Ovary (tissue), 9 donors: ENCODE results near the gene BCAN. TPM values are rescaled to one million over a fixed set of nuclear protein-coding genes. Genes with fewer than 3 reads are reported as not detected.

Experiments
- DNase-seq, 5 donors: peaks; one replicate each; pipeline ENCODE4 v3.0.0-alpha.2; 2019 to 2020
- H3K27ac ChIP-seq, 2 donors: fragments of 200-600 bp; one replicate each; pipeline versions ENCODE4 v1.5.1 to v1.8.0; 2019 to 2022
- H3K27me3 ChIP-seq: fragments of 200-600 bp; one replicate; pipeline ENCODE4 v1.8.0; 2022
- H3K36me3 ChIP-seq: fragments of 200-600 bp; sonication (generic); one replicate; pipeline ENCODE4 v1.5.1; 2019
- H3K4me1 ChIP-seq: one replicate; pipeline ENCODE4 v1.8.1; 2013; ENCODE audit warnings: mild to moderate bottlenecking, moderate library complexity; ENCODE audit not compliant: insufficient read depth
- H3K4me3 ChIP-seq: fragments of 200-600 bp; sonication (generic); one replicate; pipeline ENCODE4 v1.5.1; 2017
- H3K9me3 ChIP-seq, 2 donors: fragments of 200-600 bp in 1 of 2; sonication (generic) in 1 of 2; one replicate each; pipeline versions ENCODE4 v1.5.1 to v1.8.1; 2013 to 2019; ENCODE audit warnings: mild to moderate bottlenecking in 1 of 2, moderate library complexity in 1 of 2
- EP300 ChIP-seq: sonication (generic); formaldehyde crosslinking; IDR thresholded peaks from one replicate; pipeline ENCODE4 v1.6.1; 2017; ENCODE audit warnings: antibody characterized with exemption
- POLR2A ChIP-seq: fragments of 450-650 bp; IDR thresholded peaks from one replicate; pipeline ENCODE4 v1.6.1; 2017; ENCODE audit warnings: antibody characterized with exemption, mild to moderate bottlenecking, moderate library complexity
- WGBS, 3 donors: extraction: QIAGEN DNeasy Blood & Tissue Kit in 1 of 3; methylation state at CpG; one replicate each; pipeline versions ENCODE4 v1.1.5 to v1.1.7; 2013 to 2017; 5-methylcytosine and 5-hydroxymethylcytosine counted together
- intact Hi-C, 4 donors: fragments of 100-400 bp; cut with DNase I; formaldehyde crosslinking; loops; one replicate each; pipeline versions ENCODE4 v1.11.0 to v1.15.1; 2022 to 2023
- polyA plus RNA-seq, 2 donors: library from polyadenylated mRNA; stranded (reverse); fragments of 200-250 nt in 1 of 2; fragments of 350-450 nt in 1 of 2; fragmentation: Illumina TruSeq in 1 of 2; extraction: RNeasy Lipid Tissue Mini Kit (QIAGEN cat#74804) in 1 of 2; gene quantifications; one replicate each; pipeline ENCODE4 v1.2.3, GENCODE V29; 2013 to 2014
- total RNA-seq, 7 donors: library from RNA; depleted of rRNA in 2 of 7; stranded (reverse); fragments of >200 nt in 2 of 7; fragmentation: NEBNext Ultra II Directional in 3 of 7; extraction: Animal tissue kit (Norgen Biotek cat#: 25700) in 3 of 7; gene quantifications; one replicate each; pipeline versions ENCODE4 v1.1.0 to v1.2.4, GENCODE V29; 2016 to 2023
- TF ChIP-seq, protein P1 (sequence below), 3 donors: fragments of 450-650 bp in 2 of 3; fragments of 200-600 bp in 1 of 3; IDR thresholded peaks; one replicate each; pipeline versions ENCODE4 v1.5.1 to v1.8.0; 2016 to 2022; ENCODE audit warnings: antibody characterized with exemption in 3 of 3, mild to moderate bottlenecking in 1 of 3
- donor health status: DM: no; HTN: no; CAD: no; lungs with moderate emphysema.
- donor health status: DM: no; HTN: no; CAD: no.
- donor health status: Bipolar disorder and iron deficiency.
- donor health status: DM: yes; HTN: yes; CAD: no.
- donor health status: DM: no; HTN: no; CAD: no.
- donor health status: DM: yes; HTN: yes; CAD: no.

BCAN gene
- total and polyA plus RNA-seq, 9 donors = 0.11 to 2.2 (median 0.39) TPM; not detected in 3

DNA sequence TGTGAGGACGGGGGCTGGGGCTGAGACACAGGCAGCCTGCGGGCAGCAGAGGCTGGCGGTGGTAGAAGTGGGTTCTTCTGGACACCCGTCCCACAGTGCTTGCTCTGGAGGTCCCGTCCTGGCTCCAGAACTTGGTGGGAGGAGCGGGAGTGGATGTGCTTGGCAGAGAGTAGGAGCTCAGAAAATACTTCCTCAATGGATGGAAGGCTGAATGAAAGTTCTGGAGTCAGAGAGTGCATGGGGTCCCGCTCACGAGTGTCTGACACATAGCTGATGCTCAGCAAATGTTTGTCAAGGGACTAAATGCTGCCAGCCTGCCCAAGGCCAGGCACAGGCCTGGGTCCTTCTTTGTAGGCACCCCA, 48.7 kb downstream of the BCAN start:
- 54 to 59% (median 59%) methylated on average over 8 of the region's 8 CpGs for WGBS, 3 donors
- Histone ChIP-seq H3K36me3 (no peaks in the 10 kb centered on the region), H3K4me1 (peaks cover 2% of the 10 kb centered on the region), H3K27ac (no peak overlapping the region), H3K27me3 (no peaks in the 10 kb centered on the region), H3K4me3 (no peak overlapping the region), H3K9me3 (no peaks in the 10 kb centered on the region)
- no peak for TF ChIP-seq EP300
- TF ChIP-seq, protein P1, sequence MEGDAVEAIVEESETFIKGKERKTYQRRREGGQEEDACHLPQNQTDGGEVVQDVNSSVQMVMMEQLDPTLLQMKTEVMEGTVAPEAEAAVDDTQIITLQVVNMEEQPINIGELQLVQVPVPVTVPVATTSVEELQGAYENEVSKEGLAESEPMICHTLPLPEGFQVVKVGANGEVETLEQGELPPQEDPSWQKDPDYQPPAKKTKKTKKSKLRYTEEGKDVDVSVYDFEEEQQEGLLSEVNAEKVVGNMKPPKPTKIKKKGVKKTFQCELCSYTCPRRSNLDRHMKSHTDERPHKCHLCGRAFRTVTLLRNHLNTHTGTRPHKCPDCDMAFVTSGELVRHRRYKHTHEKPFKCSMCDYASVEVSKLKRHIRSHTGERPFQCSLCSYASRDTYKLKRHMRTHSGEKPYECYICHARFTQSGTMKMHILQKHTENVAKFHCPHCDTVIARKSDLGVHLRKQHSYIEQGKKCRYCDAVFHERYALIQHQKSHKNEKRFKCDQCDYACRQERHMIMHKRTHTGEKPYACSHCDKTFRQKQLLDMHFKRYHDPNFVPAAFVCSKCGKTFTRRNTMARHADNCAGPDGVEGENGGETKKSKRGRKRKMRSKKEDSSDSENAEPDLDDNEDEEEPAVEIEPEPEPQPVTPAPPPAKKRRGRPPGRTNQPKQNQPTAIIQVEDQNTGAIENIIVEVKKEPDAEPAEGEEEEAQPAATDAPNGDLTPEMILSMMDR (IDR thresholded peaks at IDR 0.05) = no peak
- no peak for TF ChIP-seq POLR2A
- intact Hi-C loops = loop anchor here in 3 of 4 donors (2.0 to 10.0 kb wide), 3 partner anchors 34 to 174 kb away; partner anchors contain the start of gene NTRK1 (in 1 of the 3)
- DNase-seq = no peak

DNA sequence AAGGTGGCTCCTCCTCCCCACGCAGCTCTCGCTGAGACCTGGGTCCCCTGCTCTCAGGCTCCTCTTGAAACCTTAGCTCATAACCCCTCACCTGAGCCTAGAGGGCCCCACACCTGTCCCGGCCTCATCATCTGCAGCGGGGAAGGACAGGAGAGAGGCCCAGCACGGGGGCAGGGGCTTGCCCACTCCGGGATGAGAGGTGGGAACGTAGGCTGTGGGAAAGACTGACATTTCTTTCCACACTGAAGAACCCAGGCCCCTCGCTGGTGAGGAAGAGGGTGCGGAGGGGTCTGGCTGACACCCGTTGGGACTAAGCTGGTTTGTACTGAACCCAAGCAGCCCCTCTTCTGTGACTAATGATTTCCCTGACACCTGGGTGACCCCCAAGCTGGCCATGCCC, 49.3 kb downstream of the BCAN start:
- 67 to 74% (median 71%) methylated on average over 10 of the region's 10 CpGs for WGBS, 3 donors
- intact Hi-C loops = loop anchor here in 3 of 4 donors (2.0 to 10.0 kb wide), 3 partner anchors 34 to 174 kb away; partner anchors contain the start of gene NTRK1 (in 1 of the 3)

DNA sequence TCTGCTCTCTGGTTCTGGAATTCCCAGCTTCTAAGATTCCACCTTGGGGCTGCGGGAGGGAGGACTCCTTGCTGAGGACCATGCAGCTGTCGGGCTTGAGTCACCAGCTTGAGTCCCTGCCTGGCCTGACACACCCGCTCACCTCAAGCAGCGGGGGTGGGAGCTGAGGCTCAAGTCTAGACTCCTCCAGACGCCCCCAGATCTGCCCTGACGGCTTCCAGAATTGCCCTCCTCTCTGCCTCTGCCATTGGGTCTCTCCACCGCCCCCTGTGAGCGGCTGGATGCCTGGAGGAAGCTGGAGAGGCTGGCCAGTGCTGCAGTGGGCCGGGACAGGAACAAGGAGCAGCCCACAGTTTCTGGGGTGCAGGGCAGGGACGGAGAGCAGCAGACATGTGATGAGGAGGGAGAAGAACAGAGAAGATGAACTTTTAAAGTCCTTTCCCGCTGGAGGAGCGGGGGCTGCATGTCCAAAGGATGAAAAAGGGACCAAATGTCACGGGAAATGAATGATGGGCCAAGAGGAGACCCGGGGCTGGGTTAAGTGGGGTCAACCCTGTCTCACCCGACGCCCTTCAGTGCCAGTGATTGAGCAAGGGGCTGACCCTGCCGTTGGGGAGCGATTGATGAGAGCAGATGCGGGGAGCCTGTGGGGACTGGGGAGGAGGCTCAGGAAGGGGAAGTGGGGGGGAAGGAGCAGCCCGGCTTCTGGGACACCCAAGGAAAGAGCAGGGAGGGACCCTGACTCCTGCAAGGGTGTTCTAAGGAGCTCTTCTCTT, 49.9 kb downstream of the BCAN start:
- no peak for DNase-seq
- no peak overlapping the region for H3K27ac ChIP-seq
- H3K27me3 ChIP-seq = no peaks in the 10 kb centered on the region
- TF ChIP-seq EP300 (no peak), POLR2A (no peak)
- TF ChIP-seq, protein P1 (IDR thresholded peaks at IDR 0.05) = no peak
- H3K4me1 ChIP-seq = peaks cover 2% of the 10 kb centered on the region
- no peaks in the 10 kb centered on the region for H3K9me3 ChIP-seq
- no peak overlapping the region for H3K4me3 ChIP-seq
- intact Hi-C loops = loop anchor here in 3 of 4 donors (2.0 to 10.0 kb wide), 3 partner anchors 33 to 173 kb away; partner anchors contain the start of gene NTRK1 (in 1 of the 3)
- WGBS, 3 donors = 29 to 46% (median 41%) methylated on average over 17 to 20 of the region's 20 CpGs
- H3K36me3 ChIP-seq = no peaks in the 10 kb centered on the region

More for the DNA sequence above, 49.3 kb downstream of the BCAN start:
- H3K4me3 ChIP-seq = no peak overlapping the region
- no peak for DNase-seq
- no peaks in the 10 kb centered on the region for H3K9me3 ChIP-seq
- H3K27me3 ChIP-seq = no peaks in the 10 kb centered on the region
- H3K4me1 ChIP-seq = peaks cover 2% of the 10 kb centered on the region
- no peak overlapping the region for H3K27ac ChIP-seq
- no peaks in the 10 kb centered on the region for H3K36me3 ChIP-seq
- TF ChIP-seq POLR2A (no peak), EP300 (no peak)
- TF ChIP-seq, protein P1 (IDR thresholded peaks at IDR 0.05) = no peak

DNA sequence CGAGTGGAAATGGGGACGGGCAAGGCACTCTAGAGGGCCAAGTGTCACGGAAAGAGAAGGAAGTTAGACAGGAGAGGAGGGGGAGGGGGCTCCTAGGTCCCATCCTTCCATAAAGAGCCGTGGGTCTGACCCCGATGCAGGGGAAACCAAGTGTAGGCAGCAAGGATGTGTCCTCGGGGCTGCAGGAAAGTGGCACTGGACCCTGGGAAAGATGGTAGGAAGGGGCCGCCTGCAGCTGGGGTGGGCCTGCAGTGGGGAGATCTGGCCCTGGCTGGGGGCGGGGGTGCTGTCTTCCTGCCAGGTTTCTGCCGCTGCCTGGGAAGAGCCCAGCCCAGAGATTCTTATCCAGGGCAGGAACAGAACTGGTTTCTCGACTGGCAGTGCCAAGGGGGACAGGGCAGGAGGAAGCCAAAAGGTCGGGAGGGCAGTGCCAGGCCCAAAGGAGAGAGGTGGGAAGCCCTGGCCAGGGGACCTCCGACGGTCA, 50.6 kb downstream of the BCAN start:
- WGBS, 3 donors = 31 to 38% (median 32%) methylated on average over 13 of the region's 13 CpGs
- TF ChIP-seq EP300 = no peak
- peaks cover 2% of the 10 kb centered on the region for H3K4me1 ChIP-seq
- H3K4me3 ChIP-seq = no peak overlapping the region
- intact Hi-C loops = loop anchor here in 1 of 4 donors (10.0 kb wide), 1 partner anchor 172 kb away; the partner anchor contains the start of gene NTRK1
- H3K36me3 ChIP-seq = no peaks in the 10 kb centered on the region
- no peak for DNase-seq
- H3K9me3 ChIP-seq = no peaks in the 10 kb centered on the region
- no peaks in the 10 kb centered on the region for H3K27me3 ChIP-seq
- no peak overlapping the region for H3K27ac ChIP-seq
